K562 (cell line): Measurements from ENCODE around the gene LRRC31. TPM values are rescaled to one million over a fixed set of nuclear protein-coding genes. Genes with fewer than 3 reads are reported as not detected.

Experiments used
- ATAC-seq: fragments of 200-7000 bp; cut with Tn5 transposase; 3 replicates; pipeline ENCODE4 v1.9.1; 2020; ENCODE audit warnings: moderate library complexity
- BruUV-seq: library from RNA; stranded (reverse); fragments of 400-500 nt; replicated peaks from 2 replicates; lab custom pipeline; 2021; lab: Mats Ljungman, UMichigan
- CTCF ChIA-PET: fragments of 300-600 bp; formaldehyde crosslinking; extraction: SDS; loops from one replicate; lab custom pipeline; 2021; ENCODE audit warnings: low intra/inter-chr PET ratio; lab: Yijun Ruan, JAX
- POLR2A ChIA-PET: fragments of 300-600, 350-650 bp; sonication (Branson Sonifier 250); formaldehyde crosslinking; extraction: SDS; loops from one replicate; lab custom pipeline; 2021; ENCODE audit warnings: antibody characterized with exemption, inconsistent platforms; lab: Yijun Ruan, JAX
- DNase-seq, 4 experiments: peaks; one replicate each; pipeline versions ENCODE4 v3.0.0 to v3.0.0-alpha.2; 2011 to 2018; ENCODE audit warnings: low spot score in 3 of 4, mixed read lengths in 3 of 4; ENCODE audit errors: extremely low read depth in 1 of 4
- FAIRE-seq: peaks from 2 replicates; lab custom pipeline; 2011; peaks lifted over from hg19 to GRCh38; lab: Jason Lieb, UNC
- H2AFZ ChIP-seq: 2 replicates; pipeline ENCODE4 v1.6.0; 2011; ENCODE audit warnings: low read depth, low read length, control low read depth, inconsistent platforms
- H3K27ac ChIP-seq: fragments of 200-600 bp; 3 replicates; pipeline ENCODE4 v1.8.0; 2011; ENCODE audit warnings: low read depth, mild to moderate bottlenecking, control low read depth, inconsistent platforms, low read length, moderate library complexity, mixed read lengths; ENCODE audit errors: extremely low read depth
- H3K27me3 ChIP-seq, 2 experiments: fragments of 300-600 bp in 1 of 2; 2 replicates in 1 of 2; 3 replicates in 1 of 2; pipeline versions ENCODE4 v1.6.0 to v1.8.0; 2011; ENCODE audit warnings: inconsistent platforms in 2 of 2, low read length in 2 of 2, mild to moderate bottlenecking in 1 of 2, mixed read lengths in 1 of 2, moderate library complexity in 1 of 2; ENCODE audit not compliant: control insufficient read depth in 2 of 2, insufficient read depth in 2 of 2
- H3K36me3 ChIP-seq: fragments of 300-600 bp; 3 replicates; pipeline ENCODE4 v1.8.0; 2011; ENCODE audit warnings: mild to moderate bottlenecking, low read length, inconsistent platforms; ENCODE audit not compliant: control insufficient read depth, insufficient read depth
- H3K4me1 ChIP-seq, 2 experiments: fragments of 200-600 bp in 1 of 2; replicated peaks in 1 of 2; 2 replicates in 1 of 2; 3 replicates in 1 of 2; pipeline versions ENCODE4 v1.5.1 to v1.8.0; 2011; ENCODE audit warnings: inconsistent platforms in 2 of 2, low read length in 2 of 2, mild to moderate bottlenecking in 1 of 2, mixed read lengths in 1 of 2, moderate library complexity in 1 of 2; ENCODE audit not compliant: control insufficient read depth in 2 of 2, insufficient read depth in 2 of 2
- H3K4me2 ChIP-seq: 2 replicates; pipeline ENCODE4 v1.6.1; 2011; ENCODE audit warnings: low read length, control low read depth, inconsistent platforms, mixed read lengths; ENCODE audit not compliant: insufficient read depth
- H3K4me3 ChIP-seq: fragments of 200-600 bp; sonication (generic), shearing (Covaris generic); 2 replicates; pipeline ENCODE4 v1.5.1; 2016; ENCODE audit warnings: control low read depth, inconsistent platforms
- H3K79me2 ChIP-seq: fragments of 200-600 bp; 3 replicates; pipeline ENCODE4 v1.8.0; 2011; ENCODE audit warnings: low read length, inconsistent platforms; ENCODE audit not compliant: control insufficient read depth, insufficient read depth
- H3K9ac ChIP-seq, 2 experiments: 2 replicates each; pipeline versions ENCODE4 v1.6.0 to v1.6.1; 2011; ENCODE audit warnings: low read depth in 2 of 2, low read length in 2 of 2, control low read depth in 1 of 2, inconsistent platforms in 1 of 2, mild to moderate bottlenecking in 1 of 2, mixed read lengths in 1 of 2; ENCODE audit not compliant: insufficient read depth in 1 of 2
- H3K9me1 ChIP-seq: one replicate; pipeline ENCODE4 v1.6.0; 2011; ENCODE audit warnings: inconsistent platforms, mild to moderate bottlenecking, low read length, moderate library complexity; ENCODE audit not compliant: control insufficient read depth, insufficient read depth
- H3K9me3 ChIP-seq: replicated peaks from 2 replicates; pipeline ENCODE4 v1.5.1; 2011; ENCODE audit warnings: low read depth, low read length, inconsistent platforms; ENCODE audit not compliant: control insufficient read depth, insufficient read depth
- H4K20me1 ChIP-seq: replicated peaks from 2 replicates; pipeline ENCODE4 v1.6.1; 2011; ENCODE audit warnings: low read length, inconsistent platforms, mixed read lengths; ENCODE audit not compliant: control insufficient read depth, insufficient read depth
- FOSL1 ChIP-seq: fragments of 200-800 bp; sonication (Bioruptor generic); conservative IDR thresholded peaks from 2 replicates; pipeline ENCODE4 v1.6.1; 2016; ENCODE audit warnings: missing genetic modification characterization, missing compliant biosample characterization
- JUND ChIP-seq, 2 experiments: IDR thresholded peaks; 2 replicates in 1 of 2; 3 replicates in 1 of 2; pipeline ENCODE4 v1.6.1; 2011; ENCODE audit warnings: borderline replicate concordance in 2 of 2, low read depth in 2 of 2, low read length in 2 of 2, improper control_type of control experiment in 1 of 2, missing biosample characterization in 1 of 2, missing genetic modification characterization in 1 of 2, missing genetic modification reagents in 1 of 2
- TCFL5 ChIP-seq: fragments of 250-450 bp; sonication (Bioruptor Pico); conservative IDR thresholded peaks from 2 replicates; pipeline ENCODE4 v1.6.1; 2021; ENCODE audit warnings: mild to moderate bottlenecking, moderate library complexity, matching md5 sums
- THAP7 ChIP-seq: fragments of 250-450 bp; sonication (Bioruptor Pico); IDR thresholded peaks from 2 replicates; pipeline ENCODE4 v1.5.0; 2021
- ZBED1 ChIP-seq: IDR thresholded peaks from 2 replicates; pipeline ENCODE4 v1.6.1; 2014
- ZKSCAN8 ChIP-seq: fragments of 200-800 bp; sonication (Bioruptor generic); IDR thresholded peaks from 2 replicates; pipeline ENCODE4 v1.6.1; 2016; ENCODE audit warnings: missing genetic modification characterization, missing compliant biosample characterization
- ZNF347 ChIP-seq: fragments of 450-650 bp; formaldehyde crosslinking; IDR thresholded peaks from 2 replicates; pipeline ENCODE4 v1.4.0; 2020; ENCODE audit warnings: low read depth, mild to moderate bottlenecking, moderate library complexity
- WGBS: fragments of 100-300 bp; shearing (Covaris generic); methylation state at CpG from one replicate; pipeline ENCODE4 v1.1.6; 2016; ENCODE audit warnings: low coverage, mixed read lengths; ENCODE audit not compliant: insufficient coverage; ENCODE audit errors: missing lambda C conversion rate; 5-methylcytosine and 5-hydroxymethylcytosine counted together
- in situ Hi-C: fragments of 300-500 bp; cut with MboI; formaldehyde crosslinking; loops from 4 replicates; pipeline ENCODE4 v1.15.0; 2018; ENCODE audit warnings: inconsistent platforms, mixed read lengths
- intact Hi-C: fragments of 100-400 bp; cut with micrococcal nuclease; formaldehyde crosslinking; loops from 2 replicates; pipeline ENCODE4 v1.14.2; 2022
- polyA plus RNA-seq, 8 experiments: library from polyadenylated mRNA; depleted of rRNA in 4 of 8; stranded (reverse) in 5 of 8; unstranded in 3 of 8; fragments of >200 nt; fragmentation: Nextera tagmentation in 2 of 8; fragmentation: Illumina TruSeq in 1 of 8; extraction: Ambion mirVana in 2 of 8; extraction: Trizol in 1 of 8; gene quantifications; 2 replicates each; pipeline versions ENCODE4 v1.2.1 to v1.2.3, GENCODE V29; 2011 to 2014; ENCODE audit warnings: inconsistent platforms in 1 of 8, missing spikeins in 1 of 8
- total RNA-seq, 7 experiments: library from RNA; depleted of rRNA in 6 of 7; stranded (reverse); fragments of >200 nt in 6 of 7; fragmentation: Illumina TruSeq in 2 of 7; extraction: Trizol in 2 of 7; gene quantifications; 2 replicates each; pipeline versions ENCODE4 v1.2.1 to v1.2.3, GENCODE V29; 2011 to 2021; ENCODE audit warnings: low replicate concordance in 1 of 7
- TF ChIP-seq, protein P1 (sequence below), 2 experiments: fragments of 450-650 bp in 1 of 2; sonication (generic) in 1 of 2; formaldehyde crosslinking in 1 of 2; IDR thresholded peaks in 1 of 2; conservative IDR thresholded peaks in 1 of 2; 2 replicates each; pipeline versions ENCODE4 v1.6.1 to v1.8.1; 2016 to 2023; ENCODE audit warnings: mild to moderate bottlenecking in 2 of 2, moderate library complexity in 2 of 2, inconsistent platforms in 1 of 2, missing genetic modification reagents in 1 of 2
- TF ChIP-seq, protein P2 (sequence below): sonication (generic); formaldehyde crosslinking; IDR thresholded peaks from 2 replicates; pipeline ENCODE4 v1.8.0; 2022; ENCODE audit warnings: missing genetic modification reagents, mild to moderate bottlenecking, borderline replicate concordance

LRRC31 gene
- total and polyA plus RNA-seq, 9 of the 15 experiments (the other 6 are each of a cell fraction or from before 2014, with no cell fraction given) = not detected

DNA sequence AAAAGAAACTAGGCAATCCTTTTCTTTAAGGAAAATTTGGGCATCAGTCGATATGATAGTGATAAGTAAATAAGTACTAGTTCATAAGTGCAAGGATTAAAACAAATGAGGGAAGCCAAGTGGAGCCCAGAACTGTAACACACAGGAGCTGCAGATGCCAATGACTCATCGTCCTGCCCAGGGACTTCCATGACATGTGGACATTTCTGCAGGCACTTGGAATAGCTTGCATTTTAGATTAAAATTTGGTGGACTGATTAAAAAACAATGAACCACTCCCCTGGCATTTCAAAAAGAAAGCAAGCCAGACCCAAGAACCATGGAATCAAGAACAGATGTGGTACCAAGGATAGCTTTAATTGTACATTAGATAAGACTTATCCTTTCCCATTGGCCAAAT is 44.6 kb upstream of the LRRC31 start:
- Histone ChIP-seq H3K4me1 (0 out of 5 replicates have a peak, but pooled peaks cover 0 to 10% of the 10 kb centered on the region in 2 experiments), H3K27me3 (no peaks in the 10 kb centered on the region), H4K20me1 (no peaks in the 10 kb centered on the region), H3K36me3 (no peaks in the 10 kb centered on the region)
- DNase-seq = peak in 1 of 4 experiments; percentile 17
- BruUV-seq = no TSS peak
- POLR2A ChIA-PET = interaction anchor here (0.9 to 1.3 kb wide), 2 partner anchors 18 to 21 kb away, joined by 3 to 4 read pairs; no protein-coding TSS in a partner anchor
- TF ChIP-seq, protein P1, sequence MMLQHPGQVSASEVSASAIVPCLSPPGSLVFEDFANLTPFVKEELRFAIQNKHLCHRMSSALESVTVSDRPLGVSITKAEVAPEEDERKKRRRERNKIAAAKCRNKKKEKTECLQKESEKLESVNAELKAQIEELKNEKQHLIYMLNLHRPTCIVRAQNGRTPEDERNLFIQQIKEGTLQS (IDR thresholded peaks at IDR 0.05) = peak; percentile 56
- TF ChIP-seq, protein P1 (CRISPR knock-in tag; conservative IDR thresholded peaks at IDR 0.05) = no peak
- TF ChIP-seq ZBED1 (no peak), ZKSCAN8 (CRISPR knock-in tag) (no peak), THAP7 (CRISPR knock-in tag) (no peak), ZNF347 (CRISPR knock-in tag) (no peak), JUND (IDR thresholded peaks at IDR 0.05; ENCODE audit: borderline replicate concordance, low read depth, low read length) (peak; percentile 51; the same call in 1 of the 2 replicates), JUND (tag; IDR thresholded peaks at IDR 0.05; ENCODE audit: borderline replicate concordance, low read depth, low read length) (peak; percentile 66; the same call in 2 of the 3 replicates), FOSL1 (tag) (peak; percentile 75), TCFL5 (CRISPR knock-in tag) (no peak)
- TF ChIP-seq, protein P2, sequence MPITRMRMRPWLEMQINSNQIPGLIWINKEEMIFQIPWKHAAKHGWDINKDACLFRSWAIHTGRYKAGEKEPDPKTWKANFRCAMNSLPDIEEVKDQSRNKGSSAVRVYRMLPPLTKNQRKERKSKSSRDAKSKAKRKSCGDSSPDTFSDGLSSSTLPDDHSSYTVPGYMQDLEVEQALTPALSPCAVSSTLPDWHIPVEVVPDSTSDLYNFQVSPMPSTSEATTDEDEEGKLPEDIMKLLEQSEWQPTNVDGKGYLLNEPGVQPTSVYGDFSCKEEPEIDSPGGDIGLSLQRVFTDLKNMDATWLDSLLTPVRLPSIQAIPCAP (CRISPR knock-in tag) = no peak
- TF ChIP-seq, all 486 proteins: peak for 3
- FAIRE-seq (no peak), ATAC-seq (no peak)
- H2AFZ ChIP-seq = peak overlapping the region; percentile 36; the same call in 1 of the 2 replicates
- H3K79me2 ChIP-seq = no peaks in the 10 kb centered on the region
- WGBS = 10% methylated on average over 2 of the region's 2 CpGs
- H3K9me3 ChIP-seq = no peaks in the 10 kb centered on the region
- no peak overlapping the region for H3K4me3 ChIP-seq
- in situ Hi-C loops (no loop called here), intact Hi-C loops (no loop called here)
- CTCF ChIA-PET = no interaction called here
- H3K9ac ChIP-seq = no peak overlapping the region
- H3K9me1 ChIP-seq = no peaks in the 10 kb centered on the region
- H3K4me2 ChIP-seq = no peak overlapping the region
- no peak overlapping the region for H3K27ac ChIP-seq
